Neuronal stem cell (in vitro differentiated cells): ENCODE results near the gene FAM118B.

Experiments used
- DNase-seq: peaks from one replicate; pipeline ENCODE4 v3.0.0-alpha.2; 2013; ENCODE audit warnings: low spot score
- H2AFZ ChIP-seq: one replicate; pipeline ENCODE4 v1.6.1; 2013; ENCODE audit warnings: mild to moderate bottlenecking, low read length, inconsistent platforms
- H2AK5ac ChIP-seq: 2 replicates; pipeline ENCODE4 v1.6.1; 2013; ENCODE audit warnings: low read depth, mild to moderate bottlenecking, inconsistent platforms, low read length, moderate library complexity, mixed read lengths
- H2BK120ac ChIP-seq: 2 replicates; pipeline ENCODE4 v1.6.1; 2013; ENCODE audit warnings: low read depth, mild to moderate bottlenecking, inconsistent platforms, low read length, moderate library complexity, mixed read lengths
- H2BK12ac ChIP-seq: one replicate; pipeline ENCODE4 v1.6.1; 2013; ENCODE audit warnings: low read length, inconsistent platforms
- H2BK15ac ChIP-seq: 2 replicates; pipeline ENCODE4 v1.6.1; 2013; ENCODE audit warnings: mild to moderate bottlenecking, low read length, inconsistent platforms, mixed read lengths
- H2BK5ac ChIP-seq: one replicate; pipeline ENCODE4 v1.6.1; 2013; ENCODE audit warnings: inconsistent platforms, mild to moderate bottlenecking, low read length, moderate library complexity
- H3K14ac ChIP-seq: one replicate; pipeline ENCODE4 v1.6.1; 2013; ENCODE audit warnings: low read length, inconsistent platforms
- H3K18ac ChIP-seq: 2 replicates; pipeline ENCODE4 v1.6.1; 2013; ENCODE audit warnings: low read length, inconsistent platforms
- H3K23ac ChIP-seq: 2 replicates; pipeline ENCODE4 v1.6.1; 2013; ENCODE audit warnings: low read depth, mild to moderate bottlenecking, mixed read lengths, low read length, inconsistent platforms; ENCODE audit not compliant: poor library complexity
- H3K27ac ChIP-seq: replicated peaks from 3 replicates; pipeline ENCODE4 v1.5.1; 2013; ENCODE audit warnings: low read length, inconsistent platforms
- H3K27me3 ChIP-seq, 3 experiments: 2 replicates each; pipeline ENCODE4 v1.6.1; 2013; ENCODE audit warnings: low read length in 3 of 3, mild to moderate bottlenecking in 2 of 3, inconsistent platforms in 1 of 3, low read depth in 1 of 3, mixed read lengths in 1 of 3, moderate library complexity in 1 of 3; ENCODE audit not compliant: control insufficient read depth in 3 of 3, insufficient read depth in 3 of 3
- H3K36me3 ChIP-seq, 2 donors: replicated peaks in 1 of 2; 2 replicates each; pipeline ENCODE4 v1.6.1; 2013; ENCODE audit warnings: low read length in 2 of 2; ENCODE audit not compliant: control insufficient read depth in 2 of 2, insufficient read depth in 2 of 2
- H3K4ac ChIP-seq: 2 replicates; pipeline ENCODE4 v1.6.1; 2013; ENCODE audit warnings: inconsistent platforms, mild to moderate bottlenecking, low read length, moderate library complexity
- H3K4me1 ChIP-seq, 2 donors: 1 replicate in 1 of 2; 2 replicates in 1 of 2; pipeline ENCODE4 v1.6.1; 2013; ENCODE audit warnings: low read length in 2 of 2, low read depth in 1 of 2; ENCODE audit not compliant: control insufficient read depth in 2 of 2, insufficient read depth in 1 of 2
- H3K4me2 ChIP-seq: one replicate; pipeline ENCODE4 v1.6.1; 2013; ENCODE audit warnings: mild to moderate bottlenecking, low read length, inconsistent platforms; ENCODE audit not compliant: insufficient read depth, poor library complexity, severe bottlenecking
- H3K4me3 ChIP-seq, 2 donors: 2 replicates each; pipeline ENCODE4 v1.5.1; 2013; ENCODE audit warnings: low read length in 2 of 2, mild to moderate bottlenecking in 2 of 2, inconsistent platforms in 1 of 2, moderate library complexity in 1 of 2
- H3K79me1 ChIP-seq: one replicate; pipeline ENCODE4 v1.6.1; 2013; ENCODE audit warnings: low read depth, mild to moderate bottlenecking, inconsistent platforms, low read length, moderate library complexity
- H3K9ac ChIP-seq: one replicate; pipeline ENCODE4 v1.6.1; 2013; ENCODE audit warnings: mild to moderate bottlenecking, low read depth, low read length, inconsistent platforms; ENCODE audit not compliant: poor library complexity
- H3K9me3 ChIP-seq, 2 donors: replicated peaks in 1 of 2; 2 replicates each; pipeline versions ENCODE3 to v1.6.1; 2013; ENCODE audit warnings: low read length in 2 of 2, mild to moderate bottlenecking in 2 of 2, inconsistent platforms in 1 of 2, low read depth in 1 of 2, mixed read lengths in 1 of 2, moderate library complexity in 1 of 2; ENCODE audit not compliant: control insufficient read depth in 2 of 2, insufficient read depth in 1 of 2
- H4K8ac ChIP-seq: one replicate; pipeline ENCODE4 v1.6.1; 2013; ENCODE audit warnings: low read depth, mild to moderate bottlenecking, inconsistent platforms, low read length, moderate library complexity
- H4K91ac ChIP-seq: one replicate; pipeline ENCODE4 v1.6.1; 2013; ENCODE audit warnings: low read length, low read depth, mild to moderate bottlenecking, inconsistent platforms; ENCODE audit not compliant: poor library complexity
- WGBS, 2 donors: extraction: QIAGEN DNeasy Blood & Tissue Kit; methylation state at CpG; one replicate each; pipeline ENCODE4 v1.1.7; 2013; ENCODE audit warnings: missing lambda C conversion rate in 2 of 2, mixed read lengths in 1 of 2; ENCODE audit not compliant: insufficient read length in 2 of 2, insufficient replicate concordance in 1 of 2; ENCODE audit errors: extremely low coverage in 2 of 2; 5-methylcytosine and 5-hydroxymethylcytosine counted together

Gene FAM118B

DNA sequence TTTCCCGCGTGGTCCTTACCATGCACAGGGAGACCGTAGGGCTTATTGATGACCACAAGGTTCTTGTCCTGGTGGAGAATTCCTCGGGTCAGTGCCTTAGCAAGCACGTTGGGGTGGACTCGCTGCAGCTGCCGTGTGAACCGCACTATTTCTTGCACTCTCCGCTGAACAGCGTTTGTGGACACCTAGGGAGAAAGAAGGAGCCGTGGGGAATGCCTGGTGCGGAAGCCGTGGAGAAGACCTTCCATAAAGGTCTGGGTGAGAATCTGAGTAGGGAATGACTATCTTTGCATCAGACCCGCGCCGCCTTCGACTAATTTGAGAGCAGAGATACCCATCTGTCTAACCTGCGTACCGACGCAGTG is 729 bp upstream of the FAM118B start:
- peaks cover 13 to 43% of the 10 kb centered on the region in 2 donors for H3K36me3 ChIP-seq
- no peak overlapping the region for H3K23ac ChIP-seq
- H3K9me3 ChIP-seq, result no peaks in the 10 kb centered on the region
- no peak overlapping the region for H3K4ac ChIP-seq
- no peak overlapping the region for H3K27ac ChIP-seq
- H2BK12ac ChIP-seq, result no peak overlapping the region
- no peak overlapping the region for H2BK5ac ChIP-seq
- H4K8ac ChIP-seq, result no peak overlapping the region
- peak overlapping the region; percentile 96 for H2AFZ ChIP-seq
- no peak overlapping the region for H3K14ac ChIP-seq
- peaks cover 0 to 5% of the 10 kb centered on the region in 2 donors for H3K4me1 ChIP-seq
- peaks cover 3% of the 10 kb centered on the region for H3K79me1 ChIP-seq
- no peak overlapping the region for H4K91ac ChIP-seq
- H3K27me3 ChIP-seq, result no peaks in the 10 kb centered on the region
- no peak overlapping the region for H2BK120ac ChIP-seq
- no peak overlapping the region for H3K18ac ChIP-seq
- WGBS, 2 donors, result no CpG with 5 or more reads among the region's 20 CpGs
- no peak overlapping the region for H2AK5ac ChIP-seq
- peak overlapping the region; percentile 79 for H3K4me2 ChIP-seq
- H3K9ac ChIP-seq, result peak overlapping the region; percentile 56
- peak overlapping the region; percentile 91 to 97 for H3K4me3 ChIP-seq
- no peak for DNase-seq
- H2BK15ac ChIP-seq, result no peak overlapping the region

DNA sequence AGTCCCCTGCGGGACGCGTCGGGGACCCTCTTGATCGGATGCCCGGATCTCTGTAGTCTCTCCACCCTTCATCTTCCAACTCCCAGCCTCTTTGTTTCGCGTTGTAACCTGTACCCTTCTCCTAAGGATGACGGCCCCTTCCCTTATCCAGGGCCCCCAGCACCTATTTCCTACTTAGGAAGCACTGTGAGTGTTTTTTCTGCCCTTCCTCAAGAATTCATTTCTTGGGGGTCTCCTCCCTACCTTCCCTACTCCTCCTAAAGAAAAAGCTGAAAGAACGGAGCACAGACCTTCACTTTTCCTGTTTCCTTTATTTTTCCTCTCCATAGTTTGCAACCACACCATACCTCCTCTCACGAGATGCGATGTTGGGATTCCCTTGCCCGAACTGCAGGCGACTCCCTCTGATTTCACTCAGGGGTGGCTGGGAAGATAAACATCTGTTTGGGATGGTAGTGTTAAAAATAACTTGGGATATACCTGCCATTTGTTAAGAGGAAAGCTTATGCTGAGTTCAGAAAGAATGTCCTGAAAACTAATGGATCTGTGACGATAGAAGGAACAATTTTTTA is 593 bp downstream of the FAM118B start:
- H3K4me3 ChIP-seq, result peak overlapping the region; percentile 91 to 97
- H3K23ac ChIP-seq, result peak overlapping the region; percentile 66
- no peak overlapping the region for H3K27ac ChIP-seq
- H3K4me1 ChIP-seq, result peaks cover 0 to 5% of the 10 kb centered on the region in 2 donors
- no CpG with 5 or more reads among the region's 15 CpGs for WGBS, 2 donors
- no peak overlapping the region for H2AK5ac ChIP-seq
- H3K79me1 ChIP-seq, result no peaks in the 10 kb centered on the region
- H3K14ac ChIP-seq, result no peak overlapping the region
- peaks cover 8 to 30% of the 10 kb centered on the region in 2 donors for H3K36me3 ChIP-seq
- peak overlapping the region; percentile 85 for H3K4me2 ChIP-seq
- H4K91ac ChIP-seq, result no peak overlapping the region
- no peaks in the 10 kb centered on the region for H3K9me3 ChIP-seq
- H2BK15ac ChIP-seq, result no peak overlapping the region
- H4K8ac ChIP-seq, result no peak overlapping the region
- DNase-seq, result no peak
- H3K9ac ChIP-seq, result peak overlapping the region; percentile 84
- no peaks in the 10 kb centered on the region for H3K27me3 ChIP-seq
- no peak overlapping the region for H3K4ac ChIP-seq
- H2AFZ ChIP-seq, result peak overlapping the region; percentile 96
- H2BK12ac ChIP-seq, result no peak overlapping the region
- H2BK120ac ChIP-seq, result no peak overlapping the region
- H2BK5ac ChIP-seq, result peak overlapping the region; percentile 69
- peak overlapping the region; percentile 15 for H3K18ac ChIP-seq

DNA sequence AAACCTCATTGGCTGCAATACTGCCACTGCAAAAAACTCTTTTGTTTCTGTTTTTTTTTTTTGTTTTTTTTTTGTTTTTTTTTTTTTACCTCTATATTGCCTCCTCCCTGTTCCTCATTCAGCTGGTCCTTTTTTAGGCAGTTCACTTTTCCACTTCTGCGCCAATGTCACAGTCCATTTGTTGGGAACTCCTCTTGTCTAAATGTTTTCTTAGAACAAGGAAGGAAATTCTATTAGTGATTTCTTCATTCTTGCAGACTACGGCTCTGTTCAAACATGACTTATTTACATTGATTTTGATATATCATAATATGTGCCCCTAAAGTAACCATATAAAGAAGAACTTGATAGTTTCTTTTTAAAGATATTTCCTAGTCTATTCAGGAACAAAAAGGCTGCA is 2.9 kb downstream of the FAM118B start:
- H3K4ac ChIP-seq, result no peak overlapping the region
- H3K9me3 ChIP-seq, result no peaks in the 10 kb centered on the region
- no peak overlapping the region for H2AK5ac ChIP-seq
- H3K18ac ChIP-seq, result no peak overlapping the region
- no peak overlapping the region for H2BK120ac ChIP-seq
- WGBS, 2 donors, result no CpG with 5 or more reads among the region's 2 CpGs
- no peak overlapping the region for H2BK15ac ChIP-seq
- no peak overlapping the region for H3K27ac ChIP-seq
- no peak overlapping the region for H3K23ac ChIP-seq
- no peak overlapping the region for H3K4me3 ChIP-seq
- H3K4me2 ChIP-seq, result no peak overlapping the region
- no peak overlapping the region for H2AFZ ChIP-seq
- H4K8ac ChIP-seq, result no peak overlapping the region
- peaks cover 0 to 5% of the 10 kb centered on the region in 2 donors for H3K4me1 ChIP-seq
- H2BK5ac ChIP-seq, result no peak overlapping the region
- H4K91ac ChIP-seq, result no peak overlapping the region
- peaks cover 2% of the 10 kb centered on the region for H3K79me1 ChIP-seq
- DNase-seq, result no peak
- no peak overlapping the region for H2BK12ac ChIP-seq
- no peak overlapping the region for H3K9ac ChIP-seq
- no peak overlapping the region for H3K14ac ChIP-seq
- no peaks in the 10 kb centered on the region for H3K27me3 ChIP-seq
- H3K36me3 ChIP-seq, result peaks cover 2 to 8% of the 10 kb centered on the region in 2 donors

DNA sequence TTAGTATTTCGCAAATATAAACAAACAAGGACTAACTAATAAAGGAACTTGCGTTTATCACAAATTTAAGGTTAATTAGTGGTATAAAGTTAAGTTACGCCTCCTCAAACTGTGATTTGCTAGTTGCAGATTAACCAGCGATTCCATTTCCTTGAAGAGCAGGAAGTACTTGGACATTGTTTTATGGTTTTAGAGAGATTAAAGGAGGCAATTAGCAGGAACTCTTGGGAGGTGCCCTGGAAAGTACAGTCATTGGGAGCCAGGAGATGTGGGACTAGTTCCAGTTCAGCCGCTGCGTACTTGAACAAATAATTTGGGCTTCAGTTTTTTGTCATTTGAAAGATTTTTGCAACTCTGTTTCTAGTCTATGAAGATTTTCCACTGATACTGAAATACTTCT is 3.3 kb downstream of the FAM118B start:
- H3K9ac ChIP-seq, result no peak overlapping the region
- no peak overlapping the region for H2AFZ ChIP-seq
- no peaks in the 10 kb centered on the region for H3K27me3 ChIP-seq
- no peak overlapping the region for H2BK120ac ChIP-seq
- H3K9me3 ChIP-seq, result no peaks in the 10 kb centered on the region
- no peak overlapping the region for H2BK12ac ChIP-seq
- H3K27ac ChIP-seq, result no peak overlapping the region
- H2BK5ac ChIP-seq, result no peak overlapping the region
- DNase-seq, result no peak
- H4K8ac ChIP-seq, result no peak overlapping the region
- no peak overlapping the region for H4K91ac ChIP-seq
- WGBS, 2 donors, result no CpG with 5 or more reads among the region's 6 CpGs
- H3K14ac ChIP-seq, result no peak overlapping the region
- no peak overlapping the region for H3K23ac ChIP-seq
- peaks cover 0 to 5% of the 10 kb centered on the region in 2 donors for H3K4me1 ChIP-seq
- peaks cover 2% of the 10 kb centered on the region for H3K79me1 ChIP-seq
- H3K18ac ChIP-seq, result no peak overlapping the region
- no peak overlapping the region for H3K4me2 ChIP-seq
- H3K36me3 ChIP-seq, result peaks cover 0 to 4% of the 10 kb centered on the region in 2 donors
- no peak overlapping the region for H2BK15ac ChIP-seq
- no peak overlapping the region for H3K4ac ChIP-seq
- H3K4me3 ChIP-seq, result no peak overlapping the region
- no peak overlapping the region for H2AK5ac ChIP-seq
